Globus pallidus (tissue), 1 donor: ENCODE results near the gene CHRNA3.
"Not testable (repeated sequence)": the region's sequence is repeated elsewhere in the genome, so short reads cannot be mapped to it uniquely, and the experiment has no call there.

Experiments used
- DNase-seq: peaks from one replicate; pipeline ENCODE4 v3.0.0-alpha.2; 2015; ENCODE audit warnings: low spot score

The CHRNA3 gene

GRCh38 chr15:78560201-78560600, 60.6 kb downstream of the CHRNA3 start:
- not testable (repeated sequence) for DNase-seq

GRCh38 chr15:78552597-78552996, 68.2 kb downstream of the CHRNA3 start:
- DNase-seq = no peak

DNA sequence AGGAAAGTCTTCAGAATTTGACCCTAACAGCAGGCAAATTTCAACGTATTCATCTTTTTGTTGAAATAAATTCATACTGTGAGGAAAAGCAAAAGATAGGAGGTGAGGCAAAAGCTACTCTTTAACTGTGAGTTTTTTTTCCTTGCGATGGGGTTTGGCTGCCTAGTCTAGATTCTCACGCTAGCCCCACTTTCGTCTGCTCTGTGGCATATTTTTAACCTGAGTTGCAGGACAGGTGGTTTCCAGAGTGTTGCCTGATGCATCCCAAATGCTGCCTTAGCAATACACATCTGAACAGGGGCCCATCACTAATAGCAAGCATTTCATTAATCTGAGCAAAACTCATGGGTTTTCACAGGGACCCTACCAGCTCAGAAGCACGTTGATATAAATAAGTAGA, 68.9 kb downstream of the CHRNA3 start:
- DNase-seq = no peak

- DNase-seq = no peak
Observed at GRCh38 chr15:78550815-78551214, 70.0 kb downstream of the CHRNA3 start.

DNA sequence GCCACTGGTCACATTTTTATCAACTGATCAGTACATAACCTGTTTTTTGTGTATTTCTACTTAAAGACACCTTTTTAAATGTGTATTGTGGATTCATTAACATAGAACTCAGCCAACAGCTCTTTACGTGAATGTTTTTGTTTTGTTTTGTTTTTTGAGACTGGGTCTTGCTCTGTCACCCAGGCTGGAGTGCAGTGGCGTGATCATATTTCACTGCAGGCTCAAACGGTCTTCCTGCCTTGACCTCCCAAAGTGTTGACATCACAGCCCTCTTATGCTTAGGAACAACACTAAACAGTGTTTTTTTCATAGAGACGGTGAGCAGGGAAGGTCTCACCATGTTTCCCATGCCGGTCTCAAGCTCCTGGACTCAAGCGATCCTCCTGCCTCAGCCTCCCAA, 70.6 kb downstream of the CHRNA3 start:
- no peak for DNase-seq
